ENCODE results near the gene GFI1B.
"Not testable (repeated sequence)": the region's sequence is repeated elsewhere in the genome, so short reads cannot be mapped to it uniquely, and the experiment has no call there.

GFI1B gene

DNA sequence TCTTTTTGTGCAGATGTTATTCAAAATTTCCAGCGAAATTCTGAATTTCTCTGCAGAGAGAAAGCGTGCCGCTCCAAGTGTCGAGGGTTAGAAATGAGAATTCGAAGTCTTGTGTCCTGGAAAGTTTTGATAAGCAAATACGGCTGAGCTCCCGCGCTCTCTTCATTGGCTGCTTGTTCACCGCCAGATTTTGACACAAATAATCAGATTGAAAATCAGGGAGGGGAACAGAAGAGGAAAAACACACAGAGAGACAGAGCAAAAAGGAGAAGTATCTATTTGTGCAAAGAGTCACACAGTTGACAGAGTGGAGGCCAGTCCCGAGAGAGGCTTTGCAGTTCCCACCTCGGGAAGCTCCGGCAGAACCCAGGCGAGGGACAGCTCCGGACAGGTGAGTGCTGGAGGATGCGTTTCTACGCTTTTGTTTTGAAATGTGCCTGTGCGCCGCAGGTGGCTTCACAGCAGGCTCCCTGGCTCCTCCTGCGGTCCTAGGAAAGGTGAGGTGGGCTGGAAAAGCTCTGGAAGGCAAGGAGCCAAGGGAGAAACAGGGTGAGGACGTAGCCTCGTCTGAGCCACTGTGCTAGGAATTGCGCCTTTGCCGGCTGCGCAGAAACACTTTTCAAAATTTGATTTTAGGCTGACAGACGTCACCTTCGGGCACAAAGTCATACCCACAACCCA is at the start of gene GFI1B:
Gene GFI1B, plus strand, starts transcription at position 244 of the 681 bp plus-strand sequence. CDS start 7,985 bp downstream, outside the sequence.
- DNase-seq: peak; percentile 7 to 15

DNA sequence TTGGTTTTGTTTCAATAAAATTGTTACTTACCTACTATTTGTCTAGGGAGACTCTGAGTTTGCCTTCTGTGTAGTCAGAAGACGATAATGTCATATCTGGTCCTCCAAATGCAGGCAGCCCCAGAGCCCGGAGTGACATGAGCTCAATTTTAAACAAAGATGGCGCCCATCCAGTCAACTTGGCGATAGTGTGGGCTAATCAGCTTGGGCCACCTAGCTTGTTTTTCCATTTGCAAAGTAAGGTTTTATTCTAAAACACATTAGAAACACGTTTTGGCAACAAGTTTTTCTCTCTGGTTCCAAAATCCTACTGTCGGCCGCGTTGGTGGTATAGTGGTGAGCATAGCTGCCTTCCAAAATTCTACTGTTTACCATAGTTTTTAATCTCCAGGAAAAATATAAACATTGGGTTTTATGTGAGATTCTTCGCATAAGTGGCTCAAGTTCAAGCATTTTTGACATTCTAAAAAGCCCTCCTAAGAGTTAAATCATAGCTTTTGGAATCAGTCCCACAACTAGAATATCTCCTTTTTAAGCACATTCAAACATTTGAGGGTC is 47.2 kb upstream of the GFI1B start:
- no peak for DNase-seq

DNA sequence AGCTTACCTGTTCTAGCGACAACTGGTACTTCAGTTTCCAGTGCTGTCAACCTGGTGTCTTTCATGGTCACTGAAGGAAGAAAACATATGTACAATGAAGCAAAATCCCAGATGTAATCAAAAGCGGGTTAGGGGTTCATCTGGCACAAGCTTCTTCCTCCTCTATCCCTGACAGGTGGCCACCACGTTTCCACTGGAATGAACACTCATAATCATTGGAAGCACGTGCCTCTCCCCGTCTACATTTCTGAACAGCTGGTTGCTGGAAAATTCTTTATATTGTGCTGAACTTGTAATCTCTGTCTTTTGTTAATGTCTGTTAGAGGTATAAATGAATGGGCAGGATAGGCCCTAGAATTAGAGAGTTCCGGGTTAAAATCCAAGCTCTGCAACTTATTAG is 43.5 kb upstream of the GFI1B start:
- DNase-seq: no peak

DNA sequence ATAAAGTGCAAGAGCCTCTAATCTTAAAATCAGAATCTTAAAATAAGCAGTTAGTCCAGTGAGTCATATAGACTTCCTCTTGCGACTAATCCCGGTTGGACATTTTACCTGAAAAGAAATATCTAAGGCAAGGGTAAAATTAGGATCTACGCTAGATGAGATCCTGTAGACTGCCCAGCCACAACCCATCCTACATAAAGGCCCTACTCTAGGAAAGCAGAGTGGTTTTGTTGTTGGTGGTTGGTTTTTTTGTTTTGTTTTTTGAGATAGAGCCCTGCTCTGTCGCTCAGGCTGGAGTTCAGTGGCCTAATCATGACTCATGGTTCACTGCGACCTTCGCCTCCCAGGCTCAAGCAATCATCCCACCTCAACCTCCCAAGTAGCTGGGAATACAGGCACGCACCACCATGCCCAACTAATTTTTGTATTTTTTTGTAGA is 41.0 kb upstream of the GFI1B start:
- no peak for DNase-seq

DNA sequence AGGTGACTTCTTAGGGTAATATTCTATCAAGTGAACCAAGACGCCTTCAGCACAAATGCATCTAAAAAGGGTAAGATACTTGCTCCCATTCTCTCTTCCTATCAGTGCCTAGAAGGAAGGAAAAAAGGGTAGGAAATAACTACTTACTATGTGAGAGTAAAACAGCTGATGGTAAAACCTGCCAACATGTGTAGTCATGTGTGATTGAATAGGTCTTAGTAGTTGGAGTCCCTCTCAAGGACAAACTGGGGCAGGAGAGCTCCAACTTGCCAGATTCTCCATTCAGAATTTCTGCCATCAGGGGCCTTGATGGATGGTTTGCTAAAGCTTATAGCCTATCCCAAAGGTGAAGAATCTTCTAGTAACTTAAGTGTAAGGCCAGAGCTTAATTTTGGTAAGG is 39.3 kb upstream of the GFI1B start:
- no peak for DNase-seq

DNA sequence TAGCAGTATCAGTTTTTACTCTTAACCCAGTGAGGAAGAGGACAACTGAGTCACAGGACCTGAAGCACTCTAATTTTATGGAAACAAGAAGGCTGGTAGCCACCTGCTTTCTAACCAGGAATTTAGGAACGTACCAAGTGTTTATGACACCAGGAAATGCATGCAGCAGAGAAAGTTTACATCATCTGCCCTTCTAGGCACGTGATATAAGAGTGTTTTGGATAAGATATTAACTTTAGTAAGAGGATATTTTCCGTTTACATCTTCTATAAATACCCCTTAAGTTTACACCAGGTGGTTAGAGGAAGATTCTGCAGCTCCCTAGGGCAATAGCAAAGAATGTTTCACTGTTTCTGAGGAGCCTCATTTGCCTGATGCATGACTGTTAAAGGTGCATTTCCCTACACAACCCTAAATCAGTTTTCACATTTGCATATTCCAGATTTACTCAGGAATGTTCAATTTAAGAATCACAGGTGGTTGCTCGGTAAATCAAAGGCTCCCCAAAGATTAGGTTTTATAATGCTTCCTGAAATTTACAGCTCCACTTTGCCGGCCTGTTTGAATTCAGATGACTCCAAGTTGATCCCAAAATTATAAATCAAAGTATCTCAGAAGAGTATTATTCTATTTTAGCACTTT is 35.8 kb upstream of the GFI1B start:
- no peak for DNase-seq

DNA sequence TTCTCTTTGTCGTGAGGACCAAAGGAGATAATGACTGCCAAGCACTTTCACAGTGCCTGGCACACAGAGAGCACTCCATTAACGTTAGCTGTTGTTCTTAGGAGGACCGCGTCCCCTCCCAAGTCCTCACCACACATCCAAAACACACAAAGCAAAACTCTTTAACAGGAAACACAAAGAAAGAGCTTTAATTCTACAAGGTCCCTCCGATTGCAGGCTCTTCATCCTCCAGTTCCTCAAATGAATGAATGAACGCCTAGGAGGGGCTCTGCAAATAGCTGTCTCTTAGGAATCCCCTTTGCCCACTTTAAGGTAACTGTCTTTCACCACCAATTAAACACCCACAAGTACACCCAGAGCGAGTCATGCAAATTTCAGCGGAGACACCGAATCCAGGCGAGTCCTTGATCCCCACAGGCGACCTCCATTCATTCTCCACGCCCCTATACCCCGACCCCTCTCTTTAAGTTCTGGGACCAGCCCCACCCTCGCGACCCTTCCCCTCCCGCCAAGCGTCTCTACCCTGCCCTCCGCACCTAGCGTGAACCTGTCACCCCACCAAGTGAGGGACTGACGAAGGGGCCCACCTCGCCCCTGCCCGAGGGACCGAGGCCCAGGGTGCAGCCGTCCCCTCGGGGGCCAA is 34.7 kb upstream of the GFI1B start:
- peak in 1 of 2 experiments; percentile 2 for DNase-seq

DNA sequence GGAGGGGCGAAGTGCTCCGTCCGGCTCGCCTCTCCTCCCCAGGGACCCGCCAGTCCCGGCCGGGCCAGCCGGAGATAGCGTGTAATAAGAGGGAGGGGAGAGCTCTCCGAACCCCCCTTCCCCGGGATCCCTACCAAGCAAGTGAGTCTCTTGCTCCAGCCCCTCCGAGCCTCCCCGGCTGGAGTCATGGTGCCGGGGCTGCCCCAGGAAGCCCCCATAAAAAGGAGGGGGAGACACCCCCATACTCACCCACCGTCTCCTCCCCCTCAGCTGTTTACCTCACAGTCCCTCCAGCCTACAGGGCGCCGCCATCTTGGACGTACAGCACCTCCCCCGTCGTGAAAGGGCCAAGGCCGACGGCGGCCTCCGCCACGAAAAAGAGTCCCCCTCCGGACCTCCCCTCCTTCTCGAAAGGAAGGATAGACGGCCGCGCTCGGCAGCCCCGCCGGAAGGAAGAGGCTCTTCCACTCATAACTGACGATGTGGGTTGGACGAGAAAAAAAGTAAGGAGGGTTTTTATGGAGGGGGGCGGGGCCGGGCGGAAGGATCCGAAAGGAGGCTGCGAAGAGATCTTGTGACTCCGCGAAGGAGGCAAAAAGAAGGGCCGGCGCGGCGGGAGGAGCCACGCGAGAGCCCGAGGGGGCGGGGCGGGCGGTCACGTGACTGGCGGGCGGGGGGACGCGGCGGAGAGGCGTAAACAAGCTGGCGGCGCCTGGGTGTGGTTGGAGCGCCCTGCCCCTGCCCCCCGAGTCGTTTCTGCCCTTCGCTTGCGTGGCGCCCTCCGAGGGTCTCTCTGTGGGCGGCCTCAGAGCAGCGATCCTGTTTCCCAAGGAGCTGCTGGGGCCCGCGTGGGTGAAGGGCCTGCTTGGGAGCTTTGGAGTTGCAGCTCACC is 34.0 kb upstream of the GFI1B start, which contains the start of gene TSC1:
Gene TSC1, minus strand, starts transcription at position 323 of the 892 bp plus-strand sequence. CDS start 15,744 bp downstream, outside the sequence.
- peak; percentile 83 to 87 for DNase-seq

DNA sequence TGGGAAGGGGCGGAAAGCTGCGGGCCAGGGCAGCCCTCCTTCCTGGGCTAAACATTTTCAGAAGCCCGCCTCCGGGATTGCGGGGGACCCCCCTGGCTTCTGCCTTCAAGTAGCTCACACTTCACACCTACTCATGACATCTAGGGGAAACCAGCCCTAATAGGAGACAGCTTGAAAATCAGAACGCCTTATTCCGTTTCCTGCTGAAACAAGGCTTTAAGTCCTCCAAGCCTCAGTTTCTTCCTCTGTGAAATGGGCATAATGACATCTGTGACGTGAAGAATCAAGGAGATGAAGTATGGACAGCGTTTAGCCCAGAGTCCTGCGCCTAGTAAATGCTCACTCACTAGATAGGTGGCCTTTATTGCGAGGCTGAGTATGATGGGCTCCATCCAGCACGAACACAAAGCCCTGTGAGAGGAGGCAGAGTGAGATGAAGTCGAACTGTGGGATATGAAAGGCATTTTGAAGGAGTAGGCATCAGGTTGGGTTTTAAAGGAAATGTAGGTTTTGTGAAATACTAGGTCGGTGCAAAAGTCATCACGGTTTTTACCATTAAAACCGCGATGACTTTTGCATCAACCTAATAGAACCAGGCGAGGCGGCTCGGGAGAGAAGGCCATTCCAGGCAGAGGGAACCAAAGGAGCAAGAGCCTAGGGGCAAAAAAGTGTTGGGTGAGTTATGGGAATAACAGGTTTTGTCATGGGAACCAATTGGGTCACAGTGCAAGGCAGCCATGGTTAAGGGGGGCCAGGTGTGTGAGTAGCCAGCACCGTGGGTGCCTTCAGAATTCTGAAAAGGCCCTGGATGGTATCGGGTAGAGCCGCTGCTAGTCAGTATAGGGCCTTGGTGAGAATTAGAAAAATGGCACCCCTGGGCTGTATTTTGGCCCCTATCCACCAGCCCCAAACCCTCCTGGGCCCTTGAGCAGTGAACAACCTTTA is 33.0 kb upstream of the GFI1B start:
- no peak for DNase-seq

DNA sequence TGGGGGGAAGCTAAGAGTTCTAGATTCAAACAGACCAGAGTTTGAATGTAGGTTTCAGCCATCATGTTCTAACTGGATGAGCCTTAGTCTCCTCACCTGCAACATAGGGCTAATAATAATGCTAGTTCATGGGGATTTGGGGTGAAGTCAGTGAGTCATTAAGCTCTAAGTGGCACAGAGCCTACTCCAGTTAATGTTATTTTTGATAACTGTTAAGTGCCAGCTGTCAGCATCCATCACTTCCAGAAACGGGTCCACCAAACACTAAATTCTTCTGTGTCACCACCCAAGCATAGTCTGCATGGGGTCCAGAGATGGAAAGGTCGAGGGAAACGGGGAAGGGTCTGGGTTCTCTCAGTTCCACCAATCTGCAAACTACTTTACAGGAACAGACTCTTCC is 32.3 kb upstream of the GFI1B start:
- no peak for DNase-seq

DNA sequence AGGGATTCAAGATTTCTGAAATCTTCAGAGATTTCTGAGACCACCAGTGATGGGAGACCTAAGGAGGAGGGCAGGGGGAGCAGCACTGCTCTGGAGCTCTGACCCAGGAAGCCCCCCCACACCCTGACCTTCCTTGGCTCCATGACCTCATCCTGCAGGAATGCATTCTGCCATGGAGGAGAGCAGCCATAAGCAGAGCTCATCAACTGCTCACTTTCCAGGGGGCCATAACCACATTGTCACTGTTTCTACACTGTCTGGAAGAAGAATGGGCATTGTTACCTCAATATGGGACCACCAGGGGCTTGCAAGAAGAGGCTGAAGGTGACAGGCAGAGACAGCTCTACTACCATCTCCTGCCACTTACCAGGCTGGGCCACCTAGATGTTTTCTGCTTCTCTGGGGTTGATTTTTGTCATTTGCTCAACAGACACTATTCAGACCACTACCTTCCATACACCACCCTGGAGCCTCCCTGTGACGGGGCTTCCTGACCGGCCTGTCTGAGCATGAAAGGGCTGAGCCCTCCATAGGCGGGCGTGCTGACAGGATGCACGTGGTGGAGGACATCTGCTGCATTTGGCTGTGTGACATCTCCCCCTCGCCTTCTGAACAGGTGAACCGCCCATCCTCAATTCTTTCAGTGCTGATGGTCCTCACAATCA is 31.7 kb upstream of the GFI1B start:
- DNase-seq: no peak

DNA sequence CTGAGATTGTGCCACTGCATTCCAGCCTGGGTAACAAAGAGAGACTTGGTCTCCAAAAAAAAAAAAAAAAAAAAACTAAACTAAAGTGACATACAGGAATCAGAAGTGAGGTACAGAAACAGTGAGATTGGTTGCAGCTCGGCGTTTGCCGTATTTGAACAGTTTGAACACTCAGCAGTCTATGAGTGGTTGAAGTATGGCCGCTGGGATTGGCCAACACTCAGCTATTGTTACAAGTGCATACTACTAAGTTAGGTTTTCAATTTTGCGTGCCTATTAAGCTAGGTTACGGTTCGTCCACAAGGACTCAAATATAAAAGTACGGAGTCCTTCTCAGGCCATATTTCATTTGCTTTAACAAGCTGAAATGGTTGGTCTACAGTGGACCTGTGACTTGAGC is 30.7 kb upstream of the GFI1B start:
- DNase-seq: no peak

DNA sequence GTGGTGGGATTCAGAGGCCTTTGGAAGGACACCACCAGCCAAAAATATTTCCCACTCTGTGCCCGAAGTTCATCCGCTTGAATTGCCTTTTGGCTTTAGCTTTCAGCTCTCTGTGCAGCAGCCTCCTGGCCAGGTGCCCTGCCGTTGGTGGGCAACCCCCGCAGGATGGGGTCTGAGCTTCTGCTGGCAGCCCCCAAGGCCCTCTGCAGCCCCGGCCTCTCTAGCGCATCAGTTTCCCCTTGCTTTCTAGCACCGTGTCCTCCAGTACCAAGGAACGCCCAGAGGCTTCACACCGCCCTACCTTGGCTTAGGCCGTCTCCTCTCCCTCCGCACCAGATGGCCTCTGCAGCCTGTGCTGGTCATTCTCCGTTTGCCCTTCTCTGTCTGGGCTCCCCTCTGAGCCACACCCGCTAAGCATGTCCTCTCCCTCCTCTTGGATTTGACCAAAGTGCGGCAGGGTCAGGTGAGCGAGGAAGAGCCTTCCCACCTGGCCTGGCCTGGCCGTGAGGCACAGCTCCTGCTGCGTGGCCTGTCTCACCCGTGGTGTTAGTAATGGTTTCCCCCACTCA is 29.9 kb upstream of the GFI1B start:
- no peak for DNase-seq

DNA sequence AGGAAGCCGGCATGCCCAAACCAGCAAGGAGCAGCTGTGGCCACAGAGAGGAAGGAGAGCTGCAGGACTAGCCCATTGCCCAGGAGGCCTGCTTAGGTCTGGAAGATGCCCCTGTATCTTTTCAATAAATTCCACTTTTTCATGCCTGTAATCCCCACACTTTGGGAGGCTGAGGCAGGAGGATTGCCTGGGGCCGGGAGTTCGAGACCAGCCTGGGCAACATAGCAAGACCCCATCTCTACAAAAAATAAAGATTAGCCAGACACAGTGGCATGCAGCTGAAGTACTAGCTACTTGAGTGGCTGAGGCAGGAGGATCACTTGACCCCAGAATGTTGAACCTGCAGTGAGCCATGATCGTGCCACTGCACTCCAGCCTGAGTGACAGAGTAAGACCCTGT is 28.8 kb upstream of the GFI1B start:
- DNase-seq: no peak

DNA sequence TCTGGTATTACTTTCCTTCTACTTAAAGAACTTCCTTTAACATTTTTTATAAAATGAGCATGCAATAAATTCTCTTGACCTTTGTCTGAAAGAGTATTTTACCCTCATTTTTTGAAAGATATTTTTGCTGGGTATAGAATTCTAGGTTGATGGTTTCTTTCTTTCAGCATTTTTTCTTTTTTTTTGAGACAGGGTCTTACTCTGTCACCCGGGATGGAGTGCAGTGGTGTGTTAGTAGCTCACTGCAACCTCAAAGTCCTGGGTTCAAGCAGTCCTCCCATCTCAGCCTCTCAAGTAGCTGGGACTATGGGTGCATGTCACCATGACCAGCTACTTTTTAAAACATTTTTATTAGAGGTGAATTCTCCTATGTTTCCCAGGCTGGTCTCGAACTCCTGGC is 23.4 kb upstream of the GFI1B start:
- DNase-seq: no peak

DNA sequence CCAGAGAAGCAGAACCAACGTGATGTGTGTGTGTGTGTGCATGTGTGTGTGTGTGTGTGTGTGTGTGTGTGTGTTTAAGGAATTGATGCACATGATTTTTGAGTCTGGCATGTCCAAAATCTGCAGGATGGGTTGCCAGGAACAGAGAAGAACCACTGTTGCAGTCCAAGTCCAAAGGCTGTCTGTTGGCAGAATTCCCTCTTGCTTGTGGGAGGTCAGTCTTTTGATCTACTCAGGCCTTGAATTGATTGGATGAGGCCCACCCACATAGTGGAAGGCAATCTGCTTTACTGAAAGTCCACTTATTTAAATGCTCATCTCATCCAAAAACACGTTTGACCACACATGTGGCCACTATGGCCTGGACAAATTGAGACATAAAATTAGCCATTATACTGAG is 22.7 kb upstream of the GFI1B start:
- DNase-seq: no peak

DNA sequence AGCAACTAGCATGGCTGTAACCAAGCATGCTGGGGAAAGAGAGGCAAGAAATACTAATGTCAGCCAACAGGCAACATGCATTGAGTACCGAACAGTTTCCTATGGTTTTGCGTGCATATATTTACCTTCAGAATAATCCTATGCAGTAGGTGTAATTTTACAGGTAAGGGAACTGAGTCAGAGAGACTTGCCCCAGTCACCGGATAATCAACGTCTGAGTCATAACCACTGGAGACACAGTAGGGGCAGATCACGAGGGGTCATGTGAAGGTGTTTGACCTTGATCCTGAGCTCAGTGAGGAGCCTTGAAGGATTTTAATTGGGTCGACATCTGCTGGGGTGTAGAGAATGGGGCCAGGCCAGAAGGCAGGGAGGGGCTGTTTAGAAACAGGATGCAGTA is 20.7 kb upstream of the GFI1B start:
- DNase-seq: no peak

DNA sequence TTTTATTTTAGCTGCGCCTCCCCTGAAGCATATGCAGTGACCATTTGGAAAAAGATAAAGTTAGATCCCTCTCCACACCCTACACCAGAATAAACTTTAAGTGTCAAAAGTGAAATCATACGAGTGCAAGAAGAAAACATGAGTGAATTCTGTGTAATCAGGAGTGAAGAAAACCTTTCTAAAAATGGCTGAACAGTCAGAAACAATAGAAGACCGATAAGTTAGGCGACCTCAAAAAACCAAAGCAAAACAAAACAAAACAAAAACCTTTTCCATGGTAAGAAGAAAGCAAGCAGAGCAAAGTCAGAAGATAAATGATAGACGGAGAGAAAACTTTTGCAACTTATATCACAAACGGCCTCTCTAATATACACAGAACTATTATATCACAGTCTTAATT is 17.5 kb upstream of the GFI1B start:
- no peak for DNase-seq

DNA sequence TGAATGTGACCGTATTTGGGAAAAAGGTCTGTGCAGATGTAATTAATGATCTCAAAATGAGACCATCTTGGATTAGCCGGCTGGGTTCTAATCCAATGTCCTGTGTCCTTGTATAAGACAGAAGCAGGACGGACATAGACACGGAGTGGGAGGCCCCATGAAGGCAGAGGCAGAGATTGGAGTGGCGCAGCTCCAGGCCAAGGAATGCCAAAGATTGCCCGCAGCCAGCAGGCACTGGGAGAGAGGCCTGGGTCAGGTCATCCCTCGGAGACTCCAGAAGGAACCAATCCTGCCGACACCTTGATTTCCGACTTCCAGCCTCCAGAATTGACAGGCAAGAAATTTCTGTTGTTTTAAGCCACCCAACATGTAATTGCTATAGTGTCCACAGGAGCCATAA is 13.0 kb upstream of the GFI1B start:
- DNase-seq: no peak

DNA sequence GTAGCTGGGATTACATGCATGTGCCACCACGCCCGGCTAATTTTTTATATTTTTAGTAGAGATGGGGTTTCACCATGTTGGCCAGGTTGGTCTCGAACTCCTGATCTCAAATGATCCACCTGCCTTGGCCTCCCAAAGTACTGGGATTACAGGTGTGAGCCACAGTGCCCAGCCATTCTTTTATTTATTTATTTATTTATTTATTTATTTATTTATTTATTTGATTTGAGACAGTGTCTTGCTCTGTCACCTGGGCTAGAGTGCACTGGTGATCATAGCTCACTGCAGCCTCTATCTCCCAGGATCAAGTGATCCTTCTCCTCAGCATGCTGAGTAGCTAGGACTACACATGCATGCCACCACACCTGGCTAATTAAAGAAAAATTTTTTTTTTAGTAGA is 10.6 kb upstream of the GFI1B start:
- not testable (repeated sequence) for DNase-seq

DNA sequence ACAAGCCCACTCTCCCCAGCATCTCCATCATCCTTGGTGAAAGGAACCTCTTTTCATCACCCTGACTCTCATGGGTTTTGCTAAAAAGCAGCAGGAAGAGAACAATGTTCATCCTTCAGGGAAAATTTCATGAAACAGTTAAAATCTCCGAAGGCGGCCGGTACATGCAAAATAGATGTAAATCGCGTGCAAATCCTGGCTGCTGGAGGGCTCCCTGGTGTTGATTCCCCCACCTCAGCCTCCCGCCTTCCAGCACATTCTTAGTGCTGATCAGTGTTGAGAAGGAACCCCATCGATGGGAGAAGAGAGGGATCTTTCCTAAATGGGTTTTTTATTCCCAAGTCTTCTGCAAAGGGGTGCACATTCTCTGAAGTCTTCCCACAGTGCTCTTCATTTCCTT is 8.7 kb upstream of the GFI1B start:
- no peak for DNase-seq
